LoVo (cell line): ENCODE data around the gene CORO1C.
"Not testable (repeated sequence)": the region's sequence is repeated elsewhere in the genome, so short reads cannot be mapped to it uniquely, and the experiment has no call there.

Experiments used
- DNase-seq: peaks from one replicate; pipeline ENCODE4 v3.0.0-alpha.2; 2016; ENCODE audit warnings: low spot score

The CORO1C gene

GRCh38 chr12:108731105-108731865 lies at the start of gene CORO1C:
Gene CORO1C (minus strand): TSS chr12:108731518. CDS start chr12:108701318, 30,200 bp downstream.
- peak; percentile 95 for DNase-seq

GRCh38 chr12:108779998-108780688 lies 48.8 kb upstream of the CORO1C start:
- no peak for DNase-seq

DNA sequence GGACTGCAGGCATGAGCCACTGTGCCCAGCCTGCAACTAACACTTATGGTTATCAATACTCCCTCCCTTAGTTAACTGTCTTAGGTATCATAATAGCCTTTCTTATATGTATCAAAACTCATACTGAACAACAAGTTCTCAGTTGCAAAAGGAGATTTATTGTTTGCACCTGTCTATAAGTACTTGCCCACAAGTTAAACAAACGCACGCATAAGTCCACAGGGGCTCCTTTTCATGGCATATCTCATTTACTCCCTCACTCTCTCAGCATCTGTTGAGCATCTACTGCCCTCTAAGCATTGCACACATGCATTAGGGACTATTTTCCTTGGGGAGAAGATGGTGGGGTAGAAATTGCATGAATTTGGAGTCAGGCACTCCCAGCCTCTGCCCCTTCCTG lies 46.7 kb upstream of the CORO1C start:
- no peak for DNase-seq

GRCh38 chr12:108777156-108777555 lies 45.8 kb upstream of the CORO1C start:
- no peak for DNase-seq

GRCh38 chr12:108773798-108774788 lies 42.8 kb upstream of the CORO1C start:
- DNase-seq = no peak

DNA sequence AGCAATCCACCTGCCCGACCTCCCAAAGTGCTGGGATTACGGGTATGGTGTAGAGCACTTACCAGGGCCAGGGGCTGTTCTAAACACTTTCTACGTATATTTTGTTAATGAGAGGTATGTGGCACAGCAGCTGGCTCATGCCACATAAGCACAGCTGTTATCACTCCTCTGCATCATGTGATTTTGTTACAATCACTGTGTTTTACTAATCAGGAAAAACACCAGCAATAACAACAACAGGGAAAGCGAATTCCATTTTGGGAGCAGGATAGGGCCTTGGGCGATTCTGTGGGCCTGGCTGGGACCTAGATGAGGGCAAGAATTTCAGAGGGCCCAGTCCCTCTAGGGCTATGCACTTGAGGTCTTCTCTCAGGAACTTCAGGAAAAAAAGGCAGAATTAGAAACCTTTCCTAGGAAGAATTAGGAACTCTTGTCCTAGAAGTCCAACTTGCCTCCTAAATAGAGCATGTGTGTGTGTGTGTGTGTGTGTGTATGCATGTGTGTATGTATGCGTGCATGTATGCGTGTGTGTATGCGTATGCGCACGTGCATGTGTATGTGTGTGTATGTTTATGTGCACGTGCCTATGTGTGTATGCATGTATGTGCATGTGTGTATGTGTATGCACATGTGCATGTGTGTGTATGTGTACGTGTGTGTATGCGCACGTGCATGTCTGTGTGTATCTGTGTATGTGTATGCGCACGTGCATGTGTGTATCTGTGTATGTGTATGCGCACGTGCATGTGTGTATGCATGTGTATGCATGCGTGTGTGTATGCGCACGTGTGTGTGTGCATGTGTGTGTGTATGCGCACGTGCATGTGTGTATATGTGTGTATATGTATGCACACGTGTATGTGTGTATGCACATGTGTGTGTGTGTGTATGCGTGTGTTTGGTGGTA lies 41.8 kb upstream of the CORO1C start:
- DNase-seq = no peak

- DNase-seq = no peak
These were observed 40.9 kb upstream of the CORO1C start for GRCh38 chr12:108772247-108772646.

GRCh38 chr12:108771835-108772234 lies 40.5 kb upstream of the CORO1C start:
- DNase-seq = not testable (repeated sequence)

DNA sequence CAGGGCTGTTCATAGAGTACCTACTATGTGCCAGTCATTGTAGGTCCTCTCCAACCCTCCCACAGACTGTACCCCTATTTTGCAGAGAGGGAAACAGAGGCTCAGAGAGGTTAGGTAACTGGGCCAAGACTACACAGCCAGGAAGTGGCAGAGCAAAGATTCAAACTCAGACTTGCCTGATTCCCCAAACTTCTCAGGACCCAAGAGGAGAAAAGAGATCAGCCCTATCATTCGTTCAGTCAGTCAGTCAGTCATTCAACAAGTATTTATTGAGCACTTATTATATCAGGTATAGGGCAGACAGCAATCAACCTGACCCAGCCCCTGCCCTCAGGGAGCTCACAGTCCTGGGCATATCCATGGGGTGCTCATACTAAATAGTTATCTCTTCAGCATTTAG lies 39.6 kb upstream of the CORO1C start:
- no peak for DNase-seq

DNA sequence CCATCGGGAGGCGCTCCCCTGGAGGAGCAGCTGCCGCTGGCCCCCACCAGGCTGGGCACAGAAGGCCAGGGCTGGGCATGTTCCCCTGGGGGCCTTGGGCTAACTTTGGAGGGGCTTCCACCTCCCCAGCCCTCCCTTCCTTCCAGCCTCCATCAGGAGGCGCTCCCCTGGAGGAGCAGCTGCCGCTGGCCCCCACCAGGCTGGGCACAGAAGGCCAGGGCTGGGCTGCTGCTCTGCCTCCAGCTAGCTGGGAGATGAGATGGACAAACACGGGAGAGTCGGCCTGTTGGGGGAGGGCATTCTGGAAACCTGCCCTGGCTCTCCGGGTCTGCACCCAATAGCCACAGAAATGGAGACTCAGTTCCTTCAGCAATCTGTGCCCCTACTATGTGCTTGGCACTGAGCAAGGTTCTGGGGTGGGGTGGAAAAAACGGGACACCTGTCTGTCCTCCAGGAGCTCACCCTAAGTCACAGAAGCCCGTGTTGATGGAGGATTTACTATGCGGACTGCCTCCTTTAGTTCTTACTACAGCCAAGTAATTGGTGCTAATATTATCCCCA lies 39.0 kb upstream of the CORO1C start:
- no peak for DNase-seq

- DNase-seq = peak; percentile 89
These were observed 37.5 kb upstream of the CORO1C start for GRCh38 chr12:108768591-108769500.

DNA sequence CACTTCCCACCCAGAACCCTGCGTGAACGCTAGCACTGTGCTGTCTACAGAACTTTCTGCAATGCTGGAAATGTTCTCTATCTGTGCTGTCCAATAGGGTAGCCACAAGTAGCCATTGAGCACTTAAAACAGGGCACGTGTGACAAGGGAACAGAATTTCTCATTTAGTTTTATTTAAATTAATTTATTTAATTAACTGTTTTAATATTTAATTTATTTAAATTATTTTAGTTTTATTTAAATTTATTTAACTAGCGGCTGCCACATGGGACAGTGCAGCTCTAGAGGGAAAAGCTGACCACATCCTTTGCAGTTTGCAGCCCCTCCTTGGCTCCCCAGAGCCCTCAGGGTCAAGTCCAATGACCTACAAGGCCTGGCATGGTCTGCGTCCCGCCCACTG lies 35.0 kb upstream of the CORO1C start:
- no peak for DNase-seq

- DNase-seq = no peak
These were observed 34.0 kb upstream of the CORO1C start for GRCh38 chr12:108765289-108765764.

DNA sequence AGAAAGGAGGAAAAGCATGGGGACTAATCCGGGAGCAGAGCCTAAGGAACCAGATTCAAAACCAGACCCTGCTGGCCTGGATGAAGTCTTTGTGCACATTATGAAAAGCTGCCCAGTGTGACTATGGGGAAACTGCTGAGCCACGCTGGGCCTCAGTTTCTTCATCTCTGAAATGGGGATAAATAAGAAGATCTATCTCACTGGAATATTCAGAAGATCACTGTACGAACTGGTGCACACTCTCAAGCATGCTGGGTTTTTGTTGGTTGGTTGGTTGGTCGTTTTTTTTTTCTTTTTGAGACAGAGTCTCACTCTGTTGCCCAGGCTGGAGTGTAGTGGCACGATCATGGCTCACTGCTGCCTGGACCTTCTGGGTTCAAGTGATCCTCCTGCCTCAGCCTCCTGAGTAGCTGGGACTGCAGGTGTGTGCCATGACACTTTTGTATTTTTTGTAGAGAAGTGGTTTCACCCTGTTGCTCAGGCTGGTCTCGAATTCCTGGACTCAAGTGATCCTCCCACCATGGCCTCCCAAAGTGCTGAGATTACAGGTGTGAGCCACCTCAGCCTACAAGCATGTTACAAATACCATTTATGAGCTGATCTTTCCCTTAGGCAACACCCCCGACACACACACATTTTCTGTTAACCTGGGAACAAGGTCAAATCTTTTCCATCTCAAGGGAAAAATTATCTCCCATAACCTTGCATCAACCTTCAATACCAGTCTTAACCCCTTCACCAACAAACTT lies 33.4 kb upstream of the CORO1C start:
- no peak for DNase-seq

- DNase-seq = no peak
These were observed 29.9 kb upstream of the CORO1C start for GRCh38 chr12:108761226-108761625.

GRCh38 chr12:108759924-108760323 lies 28.6 kb upstream of the CORO1C start:
- DNase-seq = no peak

- DNase-seq = no peak
These were observed 26.5 kb upstream of the CORO1C start for GRCh38 chr12:108757856-108758255.

- no peak for DNase-seq
These were observed 25.1 kb upstream of the CORO1C start for GRCh38 chr12:108756421-108756820.

DNA sequence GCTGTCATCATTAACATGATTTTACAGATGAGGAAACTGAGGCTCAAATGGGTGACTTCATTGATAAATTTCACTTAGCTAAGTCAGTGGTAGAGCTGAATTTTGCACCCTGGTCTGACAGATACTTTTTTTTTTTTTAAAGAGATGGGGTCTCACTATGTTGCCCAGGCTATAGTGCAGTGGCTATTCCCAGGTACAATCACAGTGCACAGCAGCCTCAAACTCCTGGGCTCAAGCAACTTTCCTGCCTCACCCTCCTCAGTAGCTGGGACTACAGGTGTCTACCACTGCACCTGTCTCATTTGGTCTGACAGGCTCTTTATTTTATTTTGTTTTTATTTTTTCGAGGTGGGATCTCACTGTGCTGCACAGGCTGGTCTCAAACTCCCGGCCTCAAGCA lies 24.2 kb upstream of the CORO1C start:
- DNase-seq = no peak
